ENCODE results near the gene COL9A3. TPM values are rescaled to one million over a fixed set of nuclear protein-coding genes. Genes with fewer than 3 reads are reported as not detected.
"Not testable (repeated sequence)": the region's sequence is repeated elsewhere in the genome, so short reads cannot be mapped to it uniquely, and the experiment has no call there.

The COL9A3 gene
- total RNA-seq, 2 donors from 2014 or later = 2.3 to 2.8 TPM

DNA sequence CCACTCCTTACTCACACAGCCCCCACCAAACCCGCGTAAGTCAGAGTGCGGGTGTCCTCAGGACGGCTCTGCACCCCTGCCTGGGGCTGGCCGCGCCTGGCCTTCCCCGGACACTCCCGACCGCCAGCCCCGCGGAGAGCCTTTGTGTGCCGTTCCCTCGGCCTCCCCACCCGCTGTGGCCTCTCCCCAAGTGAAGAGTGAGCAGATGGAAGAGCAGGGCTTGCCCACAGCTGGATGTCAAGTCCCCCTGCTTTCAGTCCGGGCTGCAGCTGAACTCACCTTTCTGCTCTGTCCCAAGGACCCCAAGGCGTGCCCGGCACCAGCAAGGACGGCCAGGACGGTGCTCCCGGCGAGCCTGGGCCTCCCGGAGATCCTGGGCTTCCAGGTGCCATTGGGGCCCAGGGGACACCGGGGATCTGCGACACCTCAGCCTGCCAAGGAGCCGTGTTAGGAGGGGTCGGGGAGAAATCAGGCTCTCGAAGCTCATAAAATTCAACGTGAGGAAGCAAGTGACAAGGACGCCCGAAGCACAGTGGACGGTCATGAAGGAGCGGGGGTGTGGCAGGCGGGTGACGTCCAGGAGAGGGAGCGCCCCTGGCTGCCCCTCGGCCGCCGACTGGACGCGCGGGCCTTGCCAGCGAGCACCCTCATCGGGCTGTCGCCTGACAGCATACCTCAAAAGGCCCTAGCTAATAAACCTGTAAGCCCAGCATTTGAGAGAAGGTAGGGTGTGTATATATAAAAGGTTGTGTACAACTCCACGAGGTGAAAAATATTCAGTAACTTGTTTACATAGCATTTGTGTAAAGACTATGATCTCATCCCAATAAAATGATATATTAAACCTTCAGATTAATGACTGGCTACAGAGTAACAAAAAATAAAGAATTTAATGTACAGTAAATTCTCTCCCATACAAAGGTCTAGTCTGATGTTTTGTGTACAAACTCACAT lies 23.7 kb downstream of the COL9A3 start:
- DNase-seq = peak; percentile 52 to 55
- intact Hi-C loops (cut with DNase I, micrococcal nuclease) = no loop called here
- ATAC-seq = peak; percentile 38

DNA sequence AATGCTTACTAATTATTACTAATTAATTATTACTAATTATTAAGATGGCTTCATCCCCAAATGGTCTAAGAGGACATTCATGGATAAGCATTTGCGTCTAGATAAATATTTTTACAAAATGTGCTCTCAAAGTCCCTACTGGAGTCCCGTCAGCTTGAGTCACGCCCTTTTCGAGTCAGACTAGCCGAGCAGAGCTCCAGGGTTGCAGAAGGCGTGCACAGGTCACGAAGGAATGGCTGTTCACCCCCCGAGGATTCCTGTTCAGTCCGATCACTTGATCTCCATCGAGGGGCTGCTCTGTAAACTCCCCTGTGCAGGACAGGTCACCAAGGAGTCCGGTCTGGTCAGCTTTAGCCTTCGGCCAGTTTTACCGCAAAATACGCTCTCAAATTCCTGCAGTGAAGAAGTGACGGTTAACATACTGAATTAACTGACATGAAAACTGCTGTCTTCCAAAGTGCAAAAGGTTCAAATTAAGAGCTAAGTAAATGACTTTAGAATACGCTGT lies 24.9 kb downstream of the COL9A3 start:
- intact Hi-C loops (cut with DNase I, micrococcal nuclease) = no loop called here
- ATAC-seq = no peak
- no peak for DNase-seq

DNA sequence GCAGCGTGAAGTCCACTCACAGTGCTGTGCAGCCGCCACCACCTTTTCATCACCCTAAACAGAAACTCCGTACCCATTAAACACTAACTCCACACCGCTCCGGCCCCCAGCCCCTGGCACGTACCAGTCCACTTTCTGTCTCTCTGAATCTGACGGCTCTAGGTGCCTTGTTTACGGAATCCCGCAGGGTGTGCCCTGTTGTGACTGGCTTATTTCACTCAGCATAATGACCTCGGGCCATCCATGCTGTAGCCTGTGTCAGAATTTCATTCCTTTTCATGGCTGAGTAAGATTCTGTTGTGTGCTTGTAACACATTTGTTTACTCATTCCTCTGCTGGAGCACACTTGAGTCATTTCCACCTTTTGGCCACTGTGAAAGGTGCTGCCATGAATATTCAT lies 26.8 kb downstream of the COL9A3 start:
- intact Hi-C loops (cut with DNase I, micrococcal nuclease) = no loop called here
- DNase-seq (no peak), ATAC-seq (no peak)

DNA sequence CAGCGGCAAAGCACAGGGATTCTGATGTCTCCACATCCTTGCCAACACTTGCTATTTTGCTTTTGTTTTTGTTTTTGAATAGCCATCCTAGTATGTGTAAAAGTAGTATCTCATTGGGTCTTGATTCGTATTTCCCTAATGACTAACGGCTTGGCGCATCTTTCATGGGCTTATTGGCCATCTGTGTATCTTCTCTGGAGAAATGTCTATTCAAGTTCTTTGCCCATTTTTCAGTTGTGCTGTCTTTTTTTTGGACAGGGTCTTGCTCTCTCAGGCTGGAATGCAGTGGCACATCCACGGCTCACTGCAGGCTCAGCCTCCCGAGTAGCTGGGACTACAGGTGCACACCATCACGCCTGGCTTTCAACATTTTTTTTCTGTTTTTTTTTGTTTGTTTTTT lies 27.3 kb downstream of the COL9A3 start:
- no peak for DNase-seq
- intact Hi-C loops (cut with DNase I, micrococcal nuclease) = no loop called here
- no peak for ATAC-seq

DNA sequence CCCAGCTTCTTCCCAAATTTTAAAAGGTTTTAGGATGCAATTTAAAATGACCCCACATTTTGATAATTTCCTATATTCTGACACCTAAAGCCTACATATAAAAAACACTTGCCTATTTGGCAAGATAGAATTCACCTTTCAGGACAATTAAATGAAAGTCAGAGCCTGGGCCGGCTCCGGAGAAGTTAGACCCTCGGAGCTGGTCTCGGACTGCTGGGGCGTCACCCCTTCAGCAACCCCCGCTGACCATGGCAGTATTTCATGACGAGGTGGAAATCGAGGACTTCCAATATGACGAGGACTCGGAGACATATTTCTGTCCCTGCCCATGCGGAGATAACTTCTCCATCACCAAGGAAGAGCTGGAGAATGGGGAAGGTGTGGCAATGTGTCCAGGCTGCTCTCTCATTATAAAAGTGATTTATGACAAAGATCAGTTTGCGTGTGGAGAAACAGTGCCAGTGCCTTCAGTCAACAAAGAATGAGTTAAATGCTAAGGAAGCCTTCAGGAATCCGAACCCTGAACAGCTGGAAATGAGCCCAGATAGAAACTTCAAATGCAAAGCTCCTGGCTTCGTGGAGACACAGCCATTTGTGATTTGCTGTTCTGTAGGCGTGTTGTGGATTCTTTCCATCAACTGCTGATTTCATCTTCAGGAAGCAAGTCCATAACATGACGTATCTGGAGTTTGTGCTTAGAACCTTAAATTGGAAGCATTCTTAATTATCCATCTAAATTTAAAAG lies 28.7 kb downstream of the COL9A3 start:
- ATAC-seq (peak; percentile 43), DNase-seq (no peak)
- intact Hi-C loops (cut with DNase I, micrococcal nuclease) = no loop called here

DNA sequence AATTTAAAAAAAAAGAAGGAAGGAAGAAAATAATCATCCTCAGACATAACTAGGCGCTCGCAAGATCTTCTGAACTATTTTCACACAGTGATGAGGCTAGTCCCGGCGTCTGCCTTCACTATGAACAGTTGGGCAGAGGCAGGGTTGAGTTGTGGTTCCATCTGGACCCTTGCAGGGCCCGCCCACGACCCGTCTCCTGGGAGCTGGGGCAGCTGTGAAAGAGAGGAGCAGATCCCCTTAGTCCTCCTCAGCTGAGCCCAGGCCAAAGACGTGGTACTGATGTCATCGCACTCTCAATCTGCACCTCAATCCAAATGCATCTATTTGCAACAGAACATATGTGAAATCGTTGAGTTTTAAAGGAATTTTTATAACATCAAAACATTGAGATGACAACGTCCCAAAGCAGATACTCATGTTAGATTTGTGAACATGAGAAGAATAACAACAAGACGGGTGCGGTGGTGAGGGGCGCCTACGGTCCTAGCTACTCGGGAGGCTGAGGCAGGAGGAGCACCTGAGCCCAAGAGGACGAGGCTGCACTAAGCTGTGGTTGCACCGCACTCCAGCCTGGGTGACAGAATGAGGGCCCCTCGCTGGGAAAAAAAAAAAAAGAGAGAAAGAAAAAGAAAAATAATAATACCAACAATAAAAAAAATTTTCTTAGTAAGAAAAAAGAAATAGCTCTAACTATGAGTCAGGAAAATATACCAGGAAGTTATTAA lies 29.5 kb downstream of the COL9A3 start:
- DNase-seq (no peak), ATAC-seq (no peak)
- intact Hi-C loops (cut with DNase I, micrococcal nuclease) = no loop called here

DNA sequence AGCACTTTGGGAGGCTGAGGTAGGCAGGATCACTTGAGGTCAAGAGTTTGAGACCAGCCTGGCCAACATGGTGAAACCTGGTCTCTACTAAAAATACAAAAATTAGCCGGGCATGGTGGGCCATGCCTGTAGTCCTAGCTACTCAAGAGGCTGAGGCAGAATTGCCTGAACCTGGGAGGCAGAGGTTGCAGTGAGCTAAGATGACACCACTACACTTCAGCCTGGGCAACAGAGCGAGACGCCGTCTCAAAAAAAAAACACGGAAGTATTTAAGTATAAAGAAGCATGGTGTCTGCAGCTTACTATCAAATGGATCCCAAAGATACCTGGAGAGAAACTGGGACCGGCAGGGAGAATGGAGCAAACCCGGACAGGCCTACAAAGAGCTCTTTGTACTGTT lies 32.1 kb downstream of the COL9A3 start:
- intact Hi-C loops (cut with DNase I, micrococcal nuclease); ATAC-seq; DNase-seq: not testable (repeated sequence)

DNA sequence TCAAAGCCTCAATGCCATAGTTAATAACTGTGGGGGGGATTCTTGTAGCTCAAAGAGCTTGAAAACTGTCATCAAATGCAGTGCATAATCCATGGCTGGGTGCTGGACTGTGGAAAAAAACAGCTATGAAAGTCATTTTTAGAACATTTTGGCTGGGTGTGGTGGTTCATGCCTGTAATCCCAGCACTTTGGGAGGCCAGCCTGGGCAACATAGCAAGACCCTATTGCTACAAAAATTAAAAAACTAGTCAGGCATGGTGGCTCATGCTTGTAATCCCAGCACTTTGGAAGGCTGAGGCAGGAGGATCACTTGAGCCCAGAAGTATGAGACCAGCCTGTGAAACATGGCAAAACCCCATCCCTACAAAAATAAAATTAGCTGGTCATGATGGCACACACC lies 32.6 kb downstream of the COL9A3 start:
- DNase-seq (no peak), ATAC-seq (no peak)
- intact Hi-C loops (cut with DNase I, micrococcal nuclease) = no loop called here

DNA sequence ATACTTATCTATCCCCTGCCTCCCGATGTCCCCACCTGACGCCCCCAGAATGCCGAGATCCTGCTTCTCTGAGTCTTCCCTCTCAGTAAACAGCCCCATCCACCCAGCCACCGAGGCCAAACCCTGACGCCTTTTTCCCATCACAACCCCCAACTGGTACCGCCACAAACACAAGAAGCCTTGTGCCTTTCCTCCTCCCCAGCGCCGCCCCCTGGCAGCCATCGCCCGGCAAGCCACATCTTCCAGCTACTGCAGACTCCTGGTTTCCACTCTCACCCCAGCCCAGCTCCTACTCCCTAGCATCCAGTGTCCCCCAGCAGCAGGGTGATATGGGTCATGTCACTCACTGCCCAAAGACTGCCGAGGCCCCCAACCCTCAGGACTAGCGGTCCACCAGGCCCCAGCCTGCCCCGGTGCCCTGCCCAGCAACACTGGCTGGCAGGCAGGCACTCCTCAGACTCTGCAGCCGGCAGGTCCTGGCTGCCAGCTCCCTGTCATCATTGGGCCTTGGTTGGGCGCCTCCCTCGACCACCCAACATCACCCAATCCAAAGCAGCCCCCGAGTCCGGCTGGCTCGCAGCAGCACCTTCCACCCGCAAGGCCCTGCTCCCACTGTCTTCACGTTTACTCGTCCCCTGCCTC lies 33.6 kb downstream of the COL9A3 start:
- DNase-seq = no peak
- ATAC-seq = no peak
- intact Hi-C loops (cut with DNase I, micrococcal nuclease) = no loop called here

DNA sequence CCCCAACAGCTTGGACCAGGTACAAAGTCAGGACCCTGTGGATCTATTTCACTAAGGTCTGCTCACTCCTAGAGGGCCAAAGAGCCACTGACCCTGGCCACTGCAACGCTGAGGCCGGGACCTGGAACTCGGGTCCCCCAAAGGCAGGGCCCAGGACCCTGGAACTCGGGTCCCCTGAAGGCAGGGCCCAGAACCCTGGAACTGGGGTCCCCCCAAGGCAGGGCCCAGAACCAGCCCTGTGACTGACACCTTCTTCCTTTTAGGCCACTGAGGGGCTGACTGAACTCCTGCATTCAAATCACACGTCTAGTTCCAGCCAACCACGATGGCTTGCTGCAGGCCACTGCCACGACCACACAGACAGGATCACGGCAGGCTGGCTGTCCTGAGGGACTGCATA lies 35.3 kb downstream of the COL9A3 start:
- intact Hi-C loops (cut with DNase I, micrococcal nuclease) = no loop called here
- no peak for ATAC-seq
- no peak for DNase-seq

DNA sequence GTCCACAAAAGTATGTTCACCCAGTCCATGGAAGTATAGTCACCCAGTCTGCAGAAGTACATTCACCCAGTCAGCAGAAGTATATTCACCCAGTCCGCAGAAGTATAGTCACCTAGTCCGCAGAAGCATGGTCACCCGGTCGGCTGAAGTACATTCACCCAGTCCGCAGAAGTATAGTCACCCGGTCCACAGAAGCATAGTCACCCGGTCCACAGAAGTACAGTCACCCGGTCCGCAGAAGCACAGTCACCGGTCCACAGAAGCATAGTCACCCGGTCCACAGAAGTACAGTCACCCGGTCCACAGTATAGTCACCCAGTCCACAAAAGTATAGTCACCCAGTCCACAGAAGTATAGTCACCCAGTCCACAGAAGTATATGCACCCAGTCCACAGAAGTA lies 36.0 kb downstream of the COL9A3 start:
- no peak for DNase-seq
- intact Hi-C loops (cut with DNase I, micrococcal nuclease) = no loop called here
- ATAC-seq = no peak

DNA sequence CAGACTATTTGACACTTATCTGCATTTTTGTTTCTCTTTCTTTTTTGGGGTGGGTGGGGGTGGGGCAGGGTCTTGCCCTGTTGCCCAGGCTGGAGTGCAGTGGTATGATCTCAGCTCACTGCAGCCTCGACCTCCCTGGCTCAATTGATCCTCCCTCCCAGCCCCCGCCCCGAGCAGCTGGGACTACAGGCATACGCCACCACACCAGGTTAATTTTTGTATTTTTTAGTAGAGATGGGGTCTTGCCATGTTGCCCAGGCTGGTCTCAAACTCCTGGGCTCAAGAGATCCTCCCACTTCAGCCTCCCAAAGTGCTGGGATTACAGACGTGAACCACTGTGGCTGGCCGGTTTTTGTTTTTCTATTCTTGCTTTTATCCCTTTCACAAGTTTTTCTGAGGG lies 36.5 kb downstream of the COL9A3 start:
- intact Hi-C loops (cut with DNase I, micrococcal nuclease); DNase-seq; ATAC-seq: not testable (repeated sequence)

DNA sequence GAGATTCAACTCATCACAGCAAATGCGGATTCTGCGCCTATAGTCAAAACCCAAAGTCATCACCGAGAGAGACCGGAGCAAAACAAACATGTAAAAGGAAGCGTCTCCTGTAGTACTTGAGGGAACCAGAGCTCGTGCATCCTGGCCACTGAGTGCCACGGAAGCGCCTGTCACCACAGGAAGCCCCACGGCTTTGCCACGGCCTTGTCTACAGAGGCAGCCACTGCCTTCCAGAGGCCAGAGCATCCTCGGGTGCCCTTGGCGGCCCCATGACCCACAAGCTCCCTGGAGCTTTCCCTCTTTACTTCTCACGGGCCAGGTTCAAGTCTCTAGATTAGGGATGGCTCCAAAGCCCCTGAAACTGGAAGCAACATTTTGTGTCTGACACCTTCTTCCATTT lies 37.3 kb downstream of the COL9A3 start:
- ATAC-seq (no peak), DNase-seq (no peak)
- intact Hi-C loops (cut with DNase I, micrococcal nuclease) = no loop called here

DNA sequence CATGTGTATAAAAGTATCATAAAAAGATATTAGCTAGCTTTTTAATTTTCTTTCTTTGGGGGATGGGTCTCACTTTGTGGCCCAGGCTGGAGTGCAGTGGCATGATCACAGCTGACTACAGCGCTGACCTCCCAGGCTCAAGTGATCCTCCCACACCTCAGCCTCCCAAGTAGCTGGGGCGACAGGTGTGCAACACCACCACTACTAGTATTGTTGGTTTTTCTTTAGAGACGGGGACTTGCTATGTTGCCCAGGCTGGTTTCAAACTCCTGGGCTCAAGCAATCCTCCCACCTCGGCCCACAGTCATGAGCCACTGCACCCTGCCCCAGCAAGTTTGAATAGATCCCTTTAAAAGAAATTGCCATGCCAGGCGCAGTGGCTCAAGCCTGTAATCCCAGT lies 38.3 kb downstream of the COL9A3 start:
- ATAC-seq = no peak
- intact Hi-C loops (cut with DNase I, micrococcal nuclease) = no loop called here
- DNase-seq = no peak

DNA sequence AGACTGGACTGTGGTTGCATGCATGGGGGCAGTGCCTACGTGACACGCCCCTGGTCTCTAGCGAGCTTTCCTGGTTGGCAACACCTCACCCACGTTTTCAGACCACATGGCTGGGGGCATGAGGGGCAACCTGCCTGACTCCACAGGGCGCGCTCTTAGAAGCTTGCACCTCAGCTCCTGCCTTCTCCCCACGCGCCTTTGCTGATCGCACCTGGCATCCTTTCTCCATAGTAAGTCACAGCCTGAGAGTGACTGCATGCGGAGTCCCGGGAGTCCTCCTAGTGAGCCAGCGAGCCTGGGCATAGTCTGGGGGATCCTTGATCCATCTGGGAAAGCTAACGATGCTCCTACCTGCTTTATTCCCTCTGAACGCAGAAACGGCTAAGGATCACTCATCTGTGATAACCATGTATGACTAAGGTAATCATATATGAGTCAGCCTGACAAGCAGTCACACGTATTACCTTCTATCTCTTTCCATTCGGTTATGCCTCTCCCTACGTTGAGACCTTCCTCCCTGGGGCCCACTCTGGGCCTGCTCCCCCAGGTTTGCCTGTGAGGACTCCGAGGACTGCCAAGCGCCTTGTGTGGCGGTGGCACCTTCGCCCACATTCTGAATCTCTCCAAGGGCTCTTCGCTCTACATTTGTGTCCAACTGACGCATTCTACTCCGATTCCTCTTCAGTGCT lies 40.2 kb downstream of the COL9A3 start:
- intact Hi-C loops (cut with DNase I, micrococcal nuclease) = no loop called here
- ATAC-seq (no peak), DNase-seq (no peak)

DNA sequence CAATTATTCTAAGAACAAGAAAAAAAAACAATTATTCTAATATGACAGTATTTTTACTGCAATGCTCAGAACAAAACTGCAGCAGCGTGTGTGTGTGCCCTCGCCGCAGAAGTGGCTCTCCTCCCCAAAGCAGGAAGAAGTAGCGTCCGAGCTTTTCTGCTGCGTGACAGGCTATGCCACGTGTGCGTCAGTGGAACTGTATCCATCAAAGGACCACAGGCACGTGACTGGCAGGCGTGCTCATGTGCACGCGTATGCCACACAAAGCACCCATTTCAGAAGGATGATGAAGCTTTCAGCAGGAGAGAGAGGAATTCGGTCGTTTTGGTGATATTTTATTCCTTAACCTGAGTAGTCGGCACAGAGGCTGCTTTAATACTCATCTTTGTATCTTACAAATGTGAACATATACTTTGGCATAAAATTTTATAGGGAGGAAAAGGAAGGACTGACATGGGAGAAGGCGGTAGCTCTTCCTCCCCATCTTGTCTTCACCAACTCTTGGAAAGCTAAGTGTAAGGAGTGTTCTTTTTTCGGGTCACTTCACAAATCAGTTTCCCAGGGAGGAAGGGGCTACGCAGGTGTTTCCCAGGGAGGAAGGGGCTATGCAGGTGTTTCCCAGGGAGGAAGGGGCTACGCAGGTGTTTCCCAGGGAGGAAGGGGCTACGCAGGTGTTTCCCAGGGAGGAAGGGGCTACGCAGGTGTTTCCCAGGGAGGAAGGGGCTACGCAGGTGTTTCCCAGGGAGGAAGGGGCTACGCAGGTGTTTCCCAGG lies 41.4 kb downstream of the COL9A3 start:
- ATAC-seq (no peak), DNase-seq (no peak)
- intact Hi-C loops (cut with DNase I, micrococcal nuclease) = no loop called here

DNA sequence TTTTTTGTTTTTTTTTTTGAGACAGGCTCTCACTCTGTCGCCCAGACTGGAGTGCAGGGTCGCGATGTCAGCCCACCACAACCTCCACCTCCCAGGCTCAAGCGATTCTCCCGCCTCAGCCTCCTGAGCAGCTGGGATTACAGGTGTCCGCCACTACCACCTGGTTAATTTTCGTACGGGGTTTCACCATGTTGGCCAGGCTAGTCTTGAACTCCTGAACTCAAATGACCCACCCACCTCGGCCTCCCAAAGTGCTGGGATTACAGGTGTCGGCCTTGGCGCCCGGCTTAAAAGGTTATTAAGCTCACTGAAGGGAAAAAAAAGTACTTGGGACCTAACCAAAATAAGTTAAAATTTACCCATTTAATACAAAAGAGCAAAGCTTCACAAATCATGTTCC lies 42.9 kb downstream of the COL9A3 start:
- intact Hi-C loops (cut with DNase I, micrococcal nuclease) = no loop called here
- no peak for ATAC-seq
- DNase-seq = no peak

All from left colon (tissue), 2 donors.